ENCODE results near the gene LRRC25. TPM values are rescaled to one million over a fixed set of nuclear protein-coding genes. Genes with fewer than 3 reads are reported as not detected.
A peak's percentile ranks its signal among the peaks of the same experiment; 100 is the strongest.
"Not testable (repeated sequence)": the region's sequence is repeated elsewhere in the genome, so short reads cannot be mapped to it uniquely, and the experiment has no call there.

Gene LRRC25
- total RNA-seq, 1 experiment from 2014 or later = not detected

DNA sequence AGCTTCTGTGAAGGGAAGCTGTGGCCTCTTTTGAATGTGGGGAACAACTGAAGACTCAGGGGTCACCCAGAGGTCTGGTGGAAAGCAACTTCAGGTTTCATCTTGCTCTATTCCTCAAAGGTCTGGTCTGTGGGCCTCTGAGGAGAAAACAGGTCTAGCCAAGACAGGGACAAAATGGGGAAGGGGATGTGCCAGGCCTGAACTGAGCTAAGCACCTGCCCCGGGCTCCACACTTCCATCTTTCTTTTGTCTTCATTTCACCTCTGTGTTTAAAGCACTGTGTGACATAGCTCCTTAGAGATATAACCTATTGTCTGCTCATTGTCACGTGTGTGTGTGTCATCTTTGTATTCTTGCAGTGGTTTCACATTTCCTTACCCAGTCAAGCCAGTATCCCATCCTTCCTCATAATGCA is 31.4 kb downstream of the LRRC25 start:
- CTCF ChIA-PET = interaction anchor here (0.7 to 1.7 kb wide), 7 partner anchors 16 to 199 kb away, joined by 3 to 7 read pairs (median 4); partner anchors contain the start of gene GDF15
- POLR2A ChIA-PET = interaction anchor here (0.5 to 4.2 kb wide), 5 partner anchors 22 to 398 kb away, joined by 3 to 44 read pairs (median 4); partner anchors contain the start of genes GDF15, JUND and LSM4
- no peak overlapping the region for H3K4me3 Mint-ChIP-seq (ENCODE audit: unreplicated experiment)
- BruUV-seq (replicated peaks) = no TSS peak
- DNase-seq (ENCODE audit: unreplicated experiment) = peak; percentile 47
- no peaks in the 10 kb centered on the region for H3K36me3 Mint-ChIP-seq (ENCODE audit: insufficient read depth, unreplicated experiment)
- H3K9me3 Mint-ChIP-seq (ENCODE audit: unreplicated experiment) = no peaks in the 10 kb centered on the region
- peak overlapping the region; percentile 97 for H3K27ac Mint-ChIP-seq (ENCODE audit: low read depth, unreplicated experiment)
- no peaks in the 10 kb centered on the region for H3K27me3 Mint-ChIP-seq (ENCODE audit: insufficient read depth, unreplicated experiment)
- intact Hi-C loops (cut with micrococcal nuclease) = no loop called here
- TF ChIP-seq, protein P1, sequence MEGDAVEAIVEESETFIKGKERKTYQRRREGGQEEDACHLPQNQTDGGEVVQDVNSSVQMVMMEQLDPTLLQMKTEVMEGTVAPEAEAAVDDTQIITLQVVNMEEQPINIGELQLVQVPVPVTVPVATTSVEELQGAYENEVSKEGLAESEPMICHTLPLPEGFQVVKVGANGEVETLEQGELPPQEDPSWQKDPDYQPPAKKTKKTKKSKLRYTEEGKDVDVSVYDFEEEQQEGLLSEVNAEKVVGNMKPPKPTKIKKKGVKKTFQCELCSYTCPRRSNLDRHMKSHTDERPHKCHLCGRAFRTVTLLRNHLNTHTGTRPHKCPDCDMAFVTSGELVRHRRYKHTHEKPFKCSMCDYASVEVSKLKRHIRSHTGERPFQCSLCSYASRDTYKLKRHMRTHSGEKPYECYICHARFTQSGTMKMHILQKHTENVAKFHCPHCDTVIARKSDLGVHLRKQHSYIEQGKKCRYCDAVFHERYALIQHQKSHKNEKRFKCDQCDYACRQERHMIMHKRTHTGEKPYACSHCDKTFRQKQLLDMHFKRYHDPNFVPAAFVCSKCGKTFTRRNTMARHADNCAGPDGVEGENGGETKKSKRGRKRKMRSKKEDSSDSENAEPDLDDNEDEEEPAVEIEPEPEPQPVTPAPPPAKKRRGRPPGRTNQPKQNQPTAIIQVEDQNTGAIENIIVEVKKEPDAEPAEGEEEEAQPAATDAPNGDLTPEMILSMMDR (IDR thresholded peaks at IDR 0.05; ENCODE audit: unreplicated experiment) = no peak
- peaks cover 19% of the 10 kb centered on the region for H3K4me1 Mint-ChIP-seq (ENCODE audit: insufficient read depth, unreplicated experiment)

- CTCF ChIA-PET = interaction anchor here (0.6 to 2.9 kb wide), 9 partner anchors 15 to 46 kb away, joined by 3 to 20 read pairs (median 4); partner anchors contain the start of gene GDF15
- no peaks in the 10 kb centered on the region for H3K36me3 Mint-ChIP-seq (ENCODE audit: insufficient read depth, unreplicated experiment)
- no peaks in the 10 kb centered on the region for H3K27me3 Mint-ChIP-seq (ENCODE audit: insufficient read depth, unreplicated experiment)
- BruUV-seq (replicated peaks) = TSS peak; percentile 96
- intact Hi-C loops (cut with micrococcal nuclease) = loop anchor here (1.0 kb wide), 1 partner anchor 9 kb away; no protein-coding TSS in a partner anchor
- H3K4me3 Mint-ChIP-seq (ENCODE audit: unreplicated experiment) = peak overlapping the region; percentile 25
- TF ChIP-seq, protein P1 (IDR thresholded peaks at IDR 0.05; ENCODE audit: unreplicated experiment) = no peak
- H3K27ac Mint-ChIP-seq (ENCODE audit: low read depth, unreplicated experiment) = peak overlapping the region; percentile 97
- POLR2A ChIA-PET = interaction anchor here (0.6 to 4.2 kb wide), 12 partner anchors 9 to 178 kb away, joined by 3 to 44 read pairs (median 4); partner anchors contain the start of genes GDF15, JUND, LSM4 and SSBP4
- H3K9me3 Mint-ChIP-seq (ENCODE audit: unreplicated experiment) = no peaks in the 10 kb centered on the region
- peak; percentile 97 for DNase-seq (ENCODE audit: unreplicated experiment)
- H3K4me1 Mint-ChIP-seq (ENCODE audit: insufficient read depth, unreplicated experiment) = peaks cover 19% of the 10 kb centered on the region
Measured at GRCh38 chr19:18364826-18365528, 32.4 kb downstream of the LRRC25 start.

DNA sequence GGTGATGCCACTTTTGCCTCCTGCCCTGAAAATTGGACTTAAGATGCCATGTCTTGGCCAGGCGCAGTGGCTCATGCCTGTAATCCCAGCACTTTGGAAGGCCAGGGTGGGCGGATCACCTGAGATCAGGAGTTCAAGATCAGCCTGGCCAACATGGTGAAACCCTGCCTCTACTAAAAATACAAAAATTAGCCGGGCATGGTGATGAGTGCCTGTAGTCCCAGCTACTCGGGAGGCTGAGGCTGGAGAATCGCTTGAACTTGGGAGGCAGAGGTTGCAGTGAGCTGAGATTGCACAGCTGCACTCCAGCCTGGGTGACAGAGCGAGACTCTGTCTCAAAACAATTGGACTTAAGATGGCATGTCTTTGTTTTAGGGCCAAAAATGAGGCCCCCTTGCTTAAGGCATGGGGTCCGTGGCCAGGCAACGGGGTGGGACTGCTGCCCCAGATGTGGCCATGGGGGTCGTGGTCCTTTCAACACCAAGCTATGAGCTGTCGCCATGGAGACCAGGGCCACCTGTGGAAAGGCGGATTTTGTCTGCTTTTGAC is 33.1 kb downstream of the LRRC25 start:
- CTCF ChIA-PET = interaction anchor here (0.6 to 3.8 kb wide), 6 partner anchors 15 to 46 kb away, joined by 3 to 22 read pairs (median 6); no protein-coding TSS in a partner anchor
- H3K27me3 Mint-ChIP-seq (ENCODE audit: insufficient read depth, unreplicated experiment); H3K36me3 Mint-ChIP-seq (ENCODE audit: insufficient read depth, unreplicated experiment); intact Hi-C loops (cut with micrococcal nuclease); H3K9me3 Mint-ChIP-seq (ENCODE audit: unreplicated experiment); DNase-seq (ENCODE audit: unreplicated experiment): not testable (repeated sequence)
- H3K27ac Mint-ChIP-seq (ENCODE audit: low read depth, unreplicated experiment) = peak overlapping the region; percentile 97
- H3K4me1 Mint-ChIP-seq (ENCODE audit: insufficient read depth, unreplicated experiment) = peaks cover 19% of the 10 kb centered on the region
- BruUV-seq (replicated peaks) = TSS peak; percentile 98
- peak overlapping the region; percentile 25 for H3K4me3 Mint-ChIP-seq (ENCODE audit: unreplicated experiment)
- POLR2A ChIA-PET = interaction anchor here (0.6 to 4.2 kb wide), 11 partner anchors 10 to 343 kb away, joined by 3 to 44 read pairs (median 3); partner anchors contain the start of genes GDF15, JUND and SSBP4

DNA sequence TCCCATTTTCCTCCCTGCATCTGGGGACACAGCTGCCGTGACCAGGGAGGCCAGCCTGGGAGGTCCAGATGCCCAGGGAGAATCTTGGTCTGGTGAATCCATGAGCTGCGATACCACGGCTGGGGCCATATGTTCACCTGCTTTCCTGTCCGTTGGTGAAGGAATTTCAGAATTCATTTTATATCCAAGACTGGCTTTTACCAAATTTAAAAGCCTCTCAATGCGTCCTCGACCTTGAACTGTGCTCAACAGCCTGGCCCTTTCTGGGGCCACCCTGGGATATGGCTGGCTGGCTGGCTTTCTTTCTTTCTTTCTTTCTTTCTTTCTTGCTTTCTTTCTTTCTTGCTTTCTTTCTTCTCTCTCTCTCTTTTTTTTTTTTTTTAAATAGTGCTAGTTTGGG is 33.6 kb downstream of the LRRC25 start:
- H3K27ac Mint-ChIP-seq (ENCODE audit: low read depth, unreplicated experiment) = peak overlapping the region; percentile 97
- H3K27me3 Mint-ChIP-seq (ENCODE audit: insufficient read depth, unreplicated experiment) = no peaks in the 10 kb centered on the region
- DNase-seq (ENCODE audit: unreplicated experiment) = no peak
- H3K9me3 Mint-ChIP-seq (ENCODE audit: unreplicated experiment) = no peaks in the 10 kb centered on the region
- BruUV-seq (replicated peaks) = no TSS peak
- ChIA-PET POLR2A (interaction anchor here (0.6 to 4.2 kb wide), 5 partner anchors 13 to 343 kb away, joined by 3 to 44 read pairs (median 4); partner anchors contain the start of genes GDF15 and SSBP4), CTCF (interaction anchor here (1.3 to 3.8 kb wide), 5 partner anchors 14 to 55 kb away, joined by 3 to 22 read pairs (median 6); partner anchors contain the start of gene SSBP4)
- intact Hi-C loops (cut with micrococcal nuclease) = no loop called here
- H3K4me3 Mint-ChIP-seq (ENCODE audit: unreplicated experiment) = no peak overlapping the region
- H3K4me1 Mint-ChIP-seq (ENCODE audit: insufficient read depth, unreplicated experiment) = peaks cover 19% of the 10 kb centered on the region
- H3K36me3 Mint-ChIP-seq (ENCODE audit: insufficient read depth, unreplicated experiment) = no peaks in the 10 kb centered on the region
- TF ChIP-seq, protein P1 (IDR thresholded peaks at IDR 0.05; ENCODE audit: unreplicated experiment) = no peak
